Measurements from ENCODE around the gene AGXT.

DNA sequence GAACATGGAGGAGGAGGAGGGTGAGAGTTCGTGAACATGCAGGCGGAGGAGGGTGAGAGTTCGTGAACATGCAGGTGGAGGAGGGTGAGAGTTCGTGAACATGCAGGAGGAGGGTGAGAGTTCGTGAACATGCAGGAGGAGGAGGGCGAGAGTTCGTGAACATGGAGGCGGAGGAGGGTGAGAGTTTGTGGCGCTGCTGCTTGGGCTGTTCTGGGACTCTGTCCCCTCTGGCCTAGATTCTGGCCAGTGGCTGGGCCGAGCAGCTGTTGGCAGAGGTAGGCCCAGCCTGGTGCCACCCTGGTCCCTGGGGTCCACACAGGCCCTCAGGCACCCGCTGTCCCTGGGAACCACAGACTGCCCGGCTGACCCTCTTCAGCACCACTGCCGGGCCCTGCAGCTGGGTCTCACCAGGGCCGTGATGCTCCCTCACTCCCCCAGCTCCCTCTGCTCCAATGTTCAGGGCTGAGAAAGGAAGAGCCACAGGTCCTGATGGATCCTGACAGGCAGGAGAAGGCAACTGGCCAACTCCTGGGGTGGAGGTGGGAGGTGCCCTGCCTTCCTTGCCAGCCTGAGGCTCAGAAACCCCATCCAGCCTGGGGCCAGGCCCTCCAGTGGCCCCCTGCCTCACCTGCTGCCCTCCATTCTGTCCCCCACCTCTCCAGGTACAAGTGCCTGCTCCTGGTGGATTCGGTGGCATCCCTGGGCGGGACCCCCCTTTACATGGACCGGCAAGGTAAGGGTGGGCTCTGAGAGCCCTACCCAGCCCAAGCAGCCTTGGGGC lies 3.9 kb downstream of the AGXT start:
- TF ChIP-seq POLR2A (IDR thresholded peaks at IDR 0.05): no peak
- TF ChIP-seq CTCF (IDR thresholded peaks at IDR 0.05): no peak

Measured in thyroid gland (tissue), 4 donors.